Glomerular visceral epithelial cell (primary cell): ENCODE data around the gene PAK5.

ENCODE experiments used
- DNase-seq: peaks from one replicate; pipeline ENCODE4 v3.0.0-alpha.2; 2016; ENCODE audit errors: extremely low spot score

The PAK5 gene

GRCh38 chr20:9575836-9576235, 263.0 kb downstream of the PAK5 start:
- no peak for DNase-seq

DNA sequence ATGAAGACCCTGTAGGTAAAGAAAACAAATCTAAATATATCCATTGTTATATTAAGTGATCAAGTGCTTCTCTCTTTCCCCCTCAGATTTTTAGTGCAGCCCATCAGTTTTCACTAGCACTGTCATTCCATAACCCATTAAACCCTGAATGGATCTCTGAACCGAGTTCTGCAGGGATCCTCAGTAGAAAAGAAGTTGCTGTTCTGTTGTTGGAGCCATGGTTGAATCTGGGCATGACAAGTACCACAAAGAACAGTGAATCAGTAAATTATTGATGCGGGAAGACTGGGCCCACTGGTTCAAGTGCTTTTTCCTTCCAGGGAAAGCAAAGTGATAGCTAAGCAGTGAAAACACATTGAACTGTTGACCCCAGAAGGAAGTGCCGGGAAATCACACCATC, 264.1 kb downstream of the PAK5 start:
- no peak for DNase-seq

GRCh38 chr20:9574181-9574580, 264.7 kb downstream of the PAK5 start:
- no peak for DNase-seq

GRCh38 chr20:9573335-9574151, 265.3 kb downstream of the PAK5 start:
- DNase-seq: no peak

- no peak for DNase-seq
These were observed 266.2 kb downstream of the PAK5 start for GRCh38 chr20:9572670-9573069.

- no peak for DNase-seq
These were observed 267.1 kb downstream of the PAK5 start for GRCh38 chr20:9571783-9572182.

- DNase-seq: no peak
These were observed 268.3 kb downstream of the PAK5 start for GRCh38 chr20:9570612-9571011.

DNA sequence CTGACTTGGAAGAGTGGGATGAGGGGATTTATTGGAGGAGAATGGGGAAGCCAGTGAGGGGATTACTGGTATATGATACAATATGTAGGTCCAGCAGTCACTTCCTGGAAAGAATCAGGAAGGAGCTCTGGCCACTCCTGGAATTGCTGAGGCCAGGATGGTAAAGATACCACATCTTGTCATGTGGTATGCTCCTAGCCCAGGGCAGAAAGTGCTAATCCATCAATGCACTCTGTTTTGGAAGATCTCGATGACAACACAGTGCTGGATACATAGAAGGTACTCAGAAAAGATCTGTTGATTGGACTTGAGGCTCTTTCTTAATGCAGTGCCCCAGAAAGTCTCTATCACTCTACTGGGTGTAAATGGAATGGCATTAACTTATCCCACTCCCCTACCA, 271.9 kb downstream of the PAK5 start:
- DNase-seq: no peak

DNA sequence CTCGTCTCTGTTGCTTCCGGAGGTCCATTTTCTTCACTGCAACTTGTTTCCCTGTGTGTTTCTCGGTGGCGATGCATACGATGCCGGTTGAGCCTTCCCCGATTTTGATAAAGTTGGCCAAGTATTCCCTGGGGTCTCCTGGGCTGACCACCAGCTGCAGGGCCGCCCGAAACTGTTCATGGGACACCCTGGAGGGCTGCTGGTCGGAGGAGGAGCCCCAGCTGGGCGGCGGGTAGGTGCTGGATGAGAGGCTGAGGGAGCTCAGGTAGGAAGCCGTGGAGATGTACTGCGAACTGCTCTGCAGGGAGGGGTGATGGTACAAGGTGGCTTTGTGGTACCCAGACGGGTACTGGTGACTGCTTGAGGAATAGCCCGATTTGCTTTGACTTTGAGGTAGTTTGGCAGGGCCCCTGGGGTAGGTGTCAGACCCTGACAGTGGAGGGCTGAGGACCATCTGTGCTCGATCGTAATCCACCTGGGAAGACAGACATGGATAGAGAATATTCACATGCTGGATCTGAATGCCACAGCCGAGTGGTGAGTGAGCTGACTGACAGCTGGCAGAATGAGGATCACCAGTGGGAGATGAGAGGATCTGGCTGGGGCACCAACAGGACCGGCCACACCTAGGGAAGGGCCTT, 272.8 kb downstream of the PAK5 start:
- no peak for DNase-seq

GRCh38 chr20:9557411-9557810, 281.5 kb downstream of the PAK5 start:
- no peak for DNase-seq

GRCh38 chr20:9555781-9556180, 283.1 kb downstream of the PAK5 start:
- DNase-seq: no peak

DNA sequence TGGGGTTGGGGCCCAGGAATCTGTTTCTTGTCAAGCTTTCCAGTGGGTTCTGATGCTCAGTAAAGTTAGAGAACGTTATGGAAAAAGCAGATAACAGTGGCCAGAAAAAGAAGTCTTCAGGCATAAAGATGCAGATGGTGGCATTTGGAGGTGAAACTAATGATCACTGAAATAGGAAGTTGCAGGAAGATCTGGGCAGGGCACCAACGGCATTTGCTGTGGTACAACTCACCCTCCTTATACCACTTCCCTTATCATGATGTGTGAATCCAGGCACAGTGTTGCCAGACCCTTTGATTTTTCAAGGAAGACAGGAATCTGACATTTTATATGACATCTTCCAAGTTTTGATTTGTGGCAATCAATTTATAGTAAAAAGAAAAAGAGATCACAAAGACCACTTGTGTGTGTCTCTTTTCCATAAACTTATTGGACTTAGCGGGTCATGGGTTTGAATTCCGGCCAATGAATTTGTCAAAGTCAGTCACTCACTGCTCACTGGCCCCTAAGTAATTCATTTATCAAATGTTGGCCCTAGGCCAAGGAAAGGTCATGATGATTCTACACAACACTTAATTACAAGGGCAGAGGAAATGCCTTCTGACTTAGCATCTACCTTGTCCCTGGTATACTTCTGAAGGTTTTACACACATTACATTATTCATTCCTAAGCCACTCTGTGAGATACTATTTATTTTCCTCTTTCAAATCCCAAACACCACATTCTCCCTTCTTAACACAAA, 286.9 kb downstream of the PAK5 start:
- DNase-seq: no peak

- DNase-seq: no peak
These were observed 288.0 kb downstream of the PAK5 start for GRCh38 chr20:9550871-9551270.

DNA sequence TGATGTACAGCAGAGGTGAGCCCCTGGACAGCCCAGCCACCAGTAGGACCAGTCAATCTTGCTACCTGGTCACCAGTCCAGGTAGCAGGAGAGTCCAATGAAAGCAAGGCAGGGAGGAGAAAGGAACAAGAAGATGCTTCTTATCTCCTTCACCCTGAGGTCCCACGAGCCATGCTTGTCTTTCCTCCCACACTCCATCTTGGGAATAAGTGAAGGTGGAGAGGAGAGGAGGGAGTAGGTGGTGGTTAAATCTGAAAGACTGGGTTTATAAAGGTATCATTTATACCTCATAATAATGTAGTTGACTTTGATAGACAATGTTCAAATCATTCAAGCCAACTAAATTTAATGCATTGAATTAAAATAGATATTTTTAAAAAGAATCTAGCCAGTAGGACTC, 288.6 kb downstream of the PAK5 start:
- DNase-seq: no peak

DNA sequence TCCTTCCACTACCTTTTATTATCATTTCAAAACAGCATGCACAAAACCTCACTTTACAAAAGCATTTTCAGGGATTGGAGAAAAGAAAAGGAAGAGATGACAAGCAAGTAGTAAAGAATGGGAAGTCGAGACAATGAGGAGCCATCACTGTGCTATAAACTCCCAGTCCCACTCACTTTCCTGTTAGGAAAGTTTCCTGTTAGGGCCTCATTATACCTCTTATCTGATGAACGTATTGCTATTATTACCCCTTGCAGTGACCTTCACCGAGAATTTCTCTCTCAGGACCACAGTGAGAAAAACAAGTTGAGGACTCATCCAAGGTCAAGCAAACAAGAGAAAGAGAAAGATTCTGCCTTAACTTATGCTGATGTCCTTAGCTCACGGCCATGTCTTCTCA, 295.7 kb downstream of the PAK5 start:
- DNase-seq: no peak

DNA sequence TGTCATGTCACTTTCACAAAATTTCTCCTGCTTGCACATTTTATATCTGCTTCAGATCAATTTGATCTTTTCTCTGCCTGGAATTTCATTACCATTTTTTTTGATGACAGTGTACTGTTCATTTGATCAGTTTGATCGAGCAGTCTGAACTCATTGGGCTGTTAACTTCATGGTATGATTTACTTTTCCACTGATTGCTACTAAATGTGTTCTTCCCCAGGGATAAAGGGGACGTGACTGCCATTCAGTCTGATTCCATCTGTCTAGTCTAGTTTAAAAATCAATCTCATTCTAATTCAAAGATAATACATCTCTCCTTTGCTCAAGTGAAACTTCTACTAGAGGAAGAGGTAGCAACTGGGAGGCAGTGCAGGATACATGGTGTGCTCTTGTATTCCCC, 303.4 kb downstream of the PAK5 start:
- DNase-seq: no peak

GRCh38 chr20:9534025-9534424, 304.9 kb downstream of the PAK5 start:
- DNase-seq: no peak

DNA sequence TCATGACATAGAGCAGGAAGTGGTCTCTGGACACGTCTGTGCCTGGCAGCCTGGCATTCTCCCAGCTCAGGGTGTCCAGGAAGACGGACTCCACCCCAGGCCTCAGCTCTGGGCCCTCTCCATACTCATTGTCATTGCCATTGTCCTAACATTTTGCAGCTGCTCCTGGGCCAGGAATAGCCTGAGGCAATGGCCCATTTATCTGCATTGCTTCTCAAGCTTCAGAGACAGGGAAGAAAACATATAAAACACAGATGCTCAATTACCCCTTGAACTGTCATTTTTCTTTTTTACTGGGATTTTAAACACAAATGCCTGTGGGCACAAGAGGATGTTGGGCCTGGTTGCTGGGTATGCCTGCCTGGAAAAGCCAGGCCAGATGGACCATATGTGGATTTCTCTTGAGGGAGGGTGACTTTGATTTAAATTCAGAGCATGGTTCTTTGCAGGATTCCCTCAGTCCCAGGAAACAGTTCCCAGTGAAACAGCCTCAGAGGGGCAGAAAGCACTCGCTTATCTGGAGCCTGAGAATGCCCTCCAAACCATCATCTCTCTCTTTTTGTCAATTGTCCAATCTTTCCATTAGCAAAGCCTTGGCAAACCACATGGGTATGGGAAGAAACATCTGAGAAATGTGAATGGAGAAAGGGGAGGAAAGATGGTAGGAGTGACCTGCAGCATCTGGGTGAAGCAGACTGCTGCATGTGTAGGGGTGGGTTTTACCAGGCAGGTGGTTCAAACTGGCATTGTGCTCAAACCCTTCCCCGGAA, 306.6 kb downstream of the PAK5 start:
- DNase-seq: no peak

DNA sequence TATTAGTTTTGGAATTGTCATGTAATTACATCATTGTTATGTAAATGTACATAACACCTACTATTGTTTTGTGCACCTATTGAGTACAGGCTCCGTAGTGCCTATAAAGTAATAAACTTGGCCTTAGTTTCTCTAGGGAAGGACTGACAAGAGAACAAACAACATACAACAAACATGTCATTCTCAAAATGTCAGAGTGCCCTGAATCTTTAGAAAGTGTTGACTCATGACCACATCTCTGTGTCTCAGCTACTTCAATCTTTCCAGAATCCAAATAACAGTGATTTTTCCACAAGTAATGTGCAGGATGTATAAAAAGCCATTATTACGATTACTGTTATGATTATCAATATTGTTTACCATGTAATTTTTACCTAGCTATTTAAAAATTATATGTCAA, 307.3 kb downstream of the PAK5 start:
- no peak for DNase-seq

DNA sequence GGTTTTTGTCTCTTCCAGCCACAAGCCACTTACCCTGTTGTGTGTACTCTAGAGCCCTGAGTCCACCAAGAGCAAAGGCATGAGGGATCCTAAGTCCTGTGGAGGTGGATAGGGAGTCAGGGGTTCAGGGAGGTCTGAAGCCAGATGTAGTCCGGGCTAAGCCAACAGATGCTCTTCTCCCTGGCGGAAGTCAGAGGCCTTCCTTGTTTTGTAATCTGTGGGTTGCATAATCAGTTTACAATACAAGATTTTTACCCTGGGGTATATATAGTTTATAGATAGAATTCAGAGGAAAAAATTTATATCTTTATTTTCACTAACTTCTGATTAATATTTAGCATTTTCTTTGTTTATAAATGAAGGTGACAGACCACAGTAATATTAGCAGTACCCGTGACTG, 315.2 kb downstream of the PAK5 start:
- no peak for DNase-seq

DNA sequence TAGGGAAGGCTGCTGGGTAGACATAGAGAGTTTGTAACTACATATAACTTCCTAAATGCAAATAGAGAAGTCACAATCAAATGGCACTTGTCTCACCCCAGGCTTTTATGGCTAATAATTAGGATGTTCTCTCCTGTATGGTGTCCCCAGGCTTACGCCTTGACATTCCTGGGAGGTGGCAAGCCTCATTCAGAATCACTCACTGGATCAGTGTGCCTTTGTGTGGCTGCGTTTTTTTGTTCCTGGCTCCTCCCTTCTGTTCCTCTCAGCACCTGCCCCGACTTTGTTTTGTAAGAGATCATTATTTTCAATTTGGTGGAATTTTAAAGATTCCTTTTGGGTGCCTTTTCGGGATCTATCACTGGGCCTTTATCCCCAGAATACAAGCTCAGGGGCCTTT, 318.8 kb downstream of the PAK5 start:
- DNase-seq: no peak

GRCh38 chr20:9518576-9519175, 320.2 kb downstream of the PAK5 start:
- no peak for DNase-seq
